GM23248 (cell line): Measurements from ENCODE around the gene AMFR. TPM values are rescaled to one million over a fixed set of nuclear protein-coding genes. Genes with fewer than 3 reads are reported as not detected.
A peak's percentile ranks its signal among the peaks of the same experiment; 100 is the strongest.

Experiments used
- DNase-seq: peaks from one replicate; pipeline ENCODE4 v3.0.0-alpha.2; 2015
- H2AFZ ChIP-seq: fragments of 200-600 bp; sonication (generic); 2 replicates; pipeline ENCODE4 v1.6.1; 2016; ENCODE audit warnings: antibody characterized with exemption
- H3F3A ChIP-seq: fragments of 200-600 bp; sonication (generic); 2 replicates; pipeline ENCODE4 v1.6.1; 2016; ENCODE audit warnings: mild to moderate bottlenecking, antibody characterized with exemption, mixed run types; ENCODE audit not compliant: insufficient read depth
- H3K27ac ChIP-seq: fragments of 200-600 bp; sonication (generic); 2 replicates; pipeline ENCODE4 v1.5.1; 2016; ENCODE audit warnings: mild to moderate bottlenecking
- H3K27me3 ChIP-seq: fragments of 200-600 bp; sonication (generic); replicated peaks from 2 replicates; pipeline ENCODE4 v1.6.1; 2016; ENCODE audit warnings: mild to moderate bottlenecking; ENCODE audit not compliant: insufficient read depth
- H3K36me3 ChIP-seq: fragments of 200-600 bp; sonication (generic); 2 replicates; pipeline ENCODE4 v1.6.1; 2016; ENCODE audit warnings: low read depth, mild to moderate bottlenecking
- H3K4me1 ChIP-seq: fragments of 200-600 bp; sonication (generic); 2 replicates; pipeline ENCODE4 v1.6.1; 2016; ENCODE audit warnings: mild to moderate bottlenecking; ENCODE audit not compliant: insufficient read depth
- H3K4me2 ChIP-seq: fragments of 200-600 bp; sonication (generic); one replicate; pipeline ENCODE4 v1.6.1; 2016; ENCODE audit warnings: mild to moderate bottlenecking; ENCODE audit not compliant: unreplicated experiment
- H3K4me3 ChIP-seq: fragments of 200-600 bp; sonication (generic); 2 replicates; pipeline ENCODE4 v1.5.1; 2016; ENCODE audit warnings: mild to moderate bottlenecking
- H3K79me2 ChIP-seq: fragments of 200-600 bp; sonication (generic); 2 replicates; pipeline ENCODE4 v1.6.1; 2016; ENCODE audit warnings: mild to moderate bottlenecking; ENCODE audit not compliant: insufficient read depth
- H3K9ac ChIP-seq: fragments of 200-600 bp; sonication (generic); 2 replicates; pipeline ENCODE4 v1.6.1; 2016; ENCODE audit warnings: mild to moderate bottlenecking
- H3K9me2 ChIP-seq: fragments of 200-600 bp; sonication (generic); 2 replicates; pipeline ENCODE4 v1.6.1; 2016; ENCODE audit warnings: mixed run types, mild to moderate bottlenecking, moderate library complexity; ENCODE audit not compliant: insufficient read depth
- H3K9me3 ChIP-seq: fragments of 200-600 bp; sonication (generic); one replicate; pipeline ENCODE4 v1.6.1; 2017; ENCODE audit warnings: low read depth
- H4K20me1 ChIP-seq: fragments of 200-600 bp; sonication (generic); 2 replicates; pipeline ENCODE4 v1.6.0; 2016; ENCODE audit not compliant: insufficient read depth
- EZH2 ChIP-seq: fragments of 200-600 bp; sonication (generic); IDR thresholded peaks from 2 replicates; pipeline ENCODE4 v1.6.1; 2018; ENCODE audit warnings: antibody characterized with exemption, mild to moderate bottlenecking; ENCODE audit not compliant: insufficient read depth, poor library complexity, severe bottlenecking
- EZH2phosphoT487 ChIP-seq: fragments of 200-600 bp; sonication (generic); IDR thresholded peaks from 2 replicates; pipeline ENCODE4 v1.6.1; 2018; ENCODE audit warnings: antibody characterized with exemption, moderate library complexity, mild to moderate bottlenecking, low read depth; ENCODE audit not compliant: insufficient read depth
- WGBS, 2 experiments: methylation state at CpG; one replicate each; pipeline ENCODE4 v1.1.6; 2015 to 2017; ENCODE audit warnings: low lambda C conversion rate in 2 of 2, low coverage in 1 of 2; ENCODE audit errors: missing lambda C conversion rate in 2 of 2; 5-methylcytosine and 5-hydroxymethylcytosine counted together
- in situ Hi-C: fragments of 300-500 bp; cut with MboI; formaldehyde crosslinking; loops from 2 replicates; pipeline ENCODE4 v1.15.0; 2020
- polyA plus RNA-seq: library from polyadenylated mRNA; unstranded; fragments of >200 nt; fragmentation: Nextera tagmentation; extraction: Ambion mirVana; gene quantifications from 2 replicates; pipeline ENCODE4 v1.2.1, GENCODE V29; 2016
- total RNA-seq: library from RNA; depleted of rRNA; stranded (reverse); fragments of >200 nt; shearing (Covaris generic); gene quantifications from 2 replicates; pipeline ENCODE4 v1.2.3, GENCODE V29; 2014

AMFR gene
- total and polyA plus RNA-seq, 2 experiments from 2014 or later, result 26.6 to 205 TPM

DNA sequence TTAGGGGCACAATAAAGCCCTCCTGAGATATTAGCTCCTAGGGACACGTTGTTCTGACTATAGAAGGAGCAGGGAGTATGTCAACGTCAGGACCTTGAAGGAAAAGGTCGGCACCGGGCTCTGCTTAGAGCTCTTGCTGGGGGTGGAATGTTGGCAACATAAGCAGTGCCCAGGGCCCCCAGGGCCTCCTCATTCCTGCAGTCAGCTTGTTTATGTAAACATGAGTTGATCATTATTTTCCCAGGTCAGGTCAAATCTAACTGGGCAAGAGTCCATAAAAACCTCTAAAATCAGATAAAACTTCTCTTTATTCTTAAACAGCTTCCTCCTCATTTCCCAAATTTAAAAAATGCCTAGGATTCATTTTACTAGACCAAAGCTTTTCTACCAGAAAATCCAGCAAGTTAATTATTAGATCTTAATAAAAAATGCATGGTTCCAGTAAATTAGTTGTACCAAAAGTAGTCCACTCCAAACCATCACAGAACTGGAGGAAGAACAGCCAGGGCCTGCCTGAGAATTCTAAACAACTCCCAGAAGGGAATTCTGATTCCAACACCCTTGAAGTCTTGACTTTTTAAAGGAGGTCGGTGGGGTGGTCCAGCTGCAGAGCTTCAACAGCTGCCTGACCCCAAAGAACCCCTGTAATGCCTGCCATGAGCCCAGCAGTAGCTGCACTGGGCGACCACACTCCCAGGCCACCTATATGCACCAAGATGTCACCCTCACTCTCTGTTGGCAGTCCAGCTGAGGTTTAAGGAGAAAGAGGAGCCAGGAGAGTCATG is 54.3 kb downstream of the AMFR start:
- Histone ChIP-seq H3K9ac (no peak overlapping the region), H3K79me2 (peaks cover 62% of the 10 kb centered on the region), H3K36me3 (peaks cover 23% of the 10 kb centered on the region; the same call in 1 of the 2 replicates), H3F3A (peaks cover 7% of the 10 kb centered on the region; the same call in 1 of the 2 replicates), H3K27ac (no peak overlapping the region; the same call in 1 of the 2 replicates), H4K20me1 (no peaks in the 10 kb centered on the region), H3K9me3 (no peaks in the 10 kb centered on the region), H3K4me1 (peaks cover 16% of the 10 kb centered on the region), H3K27me3 (no peaks in the 10 kb centered on the region), H3K4me2 (no peak overlapping the region), H3K9me2 (no peaks in the 10 kb centered on the region), H2AFZ (no peak overlapping the region), H3K4me3 (no peak overlapping the region)
- DNase-seq, result no peak
- WGBS, 2 experiments, result 70 to 71% methylated on average over 6 of the region's 6 CpGs
- TF ChIP-seq EZH2phosphoT487 (no peak), EZH2 (no peak)
- in situ Hi-C loops, result loop anchor here (25.0 kb wide), 1 partner anchor 884 kb away; the partner anchor contains the start of gene MMP2

DNA sequence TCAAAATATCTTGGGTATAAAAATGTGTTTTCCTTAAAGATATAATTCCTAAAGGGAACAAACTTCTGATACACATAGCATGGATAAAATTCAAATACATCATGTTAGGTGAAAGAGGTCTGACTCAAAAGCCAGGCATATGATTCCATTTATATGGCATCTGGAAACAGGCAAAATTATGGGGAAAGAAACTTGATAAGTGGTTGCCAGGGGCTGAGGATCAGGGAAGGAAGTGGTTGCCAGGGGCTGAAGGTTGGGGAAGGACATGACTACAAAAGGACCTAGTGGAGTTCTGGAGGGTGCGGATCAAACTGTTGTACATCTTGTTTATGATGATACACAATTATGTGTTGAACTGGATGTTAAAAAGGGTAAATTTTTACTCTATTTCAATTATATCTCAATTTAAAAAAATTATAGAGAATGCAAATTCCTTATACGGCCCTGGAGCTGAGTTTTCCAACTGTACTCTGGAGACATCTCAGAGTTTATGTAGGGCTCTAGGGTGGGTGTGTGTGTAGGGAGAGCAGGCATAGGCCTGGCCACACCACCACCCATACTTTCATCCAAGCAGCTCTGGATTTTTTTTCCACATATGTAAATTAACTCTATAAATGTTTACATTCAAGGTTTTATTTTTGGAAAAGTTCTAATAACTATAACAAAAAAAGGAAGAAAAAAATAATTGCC is 55.0 kb downstream of the AMFR start:
- WGBS, 2 experiments, result 60 to 62% methylated on average over 2 of the region's 2 CpGs
- Histone ChIP-seq H4K20me1 (no peaks in the 10 kb centered on the region), H3K79me2 (peaks cover 54% of the 10 kb centered on the region), H3K9ac (no peak overlapping the region), H3K4me1 (peaks cover 16% of the 10 kb centered on the region), H3K9me3 (no peaks in the 10 kb centered on the region), H2AFZ (no peak overlapping the region), H3K27me3 (no peaks in the 10 kb centered on the region), H3F3A (peaks cover 7% of the 10 kb centered on the region; the same call in 1 of the 2 replicates), H3K4me2 (no peak overlapping the region), H3K4me3 (no peak overlapping the region), H3K9me2 (no peaks in the 10 kb centered on the region), H3K36me3 (peaks cover 23% of the 10 kb centered on the region; the same call in 1 of the 2 replicates), H3K27ac (no peak overlapping the region; the same call in 1 of the 2 replicates)
- TF ChIP-seq EZH2phosphoT487 (no peak), EZH2 (no peak)
- DNase-seq, result peak; percentile 34
- in situ Hi-C loops, result loop anchor here (25.0 kb wide), 1 partner anchor 883 kb away; the partner anchor contains the start of gene MMP2

DNA sequence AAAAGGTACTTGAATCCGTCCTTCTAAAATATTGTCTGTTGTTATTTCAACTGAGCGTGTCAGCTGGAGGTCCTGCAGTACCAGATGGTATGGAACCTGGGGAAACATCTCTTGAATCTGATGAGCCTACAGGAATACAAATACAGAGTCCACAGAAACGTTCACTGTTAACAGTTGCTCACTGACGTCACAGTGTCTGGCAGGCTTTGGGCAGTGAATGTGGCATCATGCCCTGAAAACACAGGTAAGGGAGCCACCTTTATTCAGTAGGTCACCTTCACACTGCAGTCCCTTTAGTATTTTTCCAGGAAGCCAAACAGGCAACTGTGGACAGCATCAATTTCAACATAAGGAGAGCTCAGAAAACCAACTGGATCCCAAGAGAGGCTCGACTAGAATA is 56.1 kb downstream of the AMFR start:
- Histone ChIP-seq H3K4me3 (no peak overlapping the region), H3K27ac (no peak overlapping the region), H3K9ac (no peak overlapping the region), H3K79me2 (peaks cover 43% of the 10 kb centered on the region), H3K9me3 (no peaks in the 10 kb centered on the region), H3K9me2 (no peaks in the 10 kb centered on the region), H3K4me2 (no peak overlapping the region), H3K27me3 (no peaks in the 10 kb centered on the region), H3K4me1 (peaks cover 16% of the 10 kb centered on the region), H3K36me3 (peaks cover 31% of the 10 kb centered on the region; the same call in 1 of the 2 replicates), H2AFZ (no peak overlapping the region), H3F3A (peaks cover 7% of the 10 kb centered on the region; the same call in 1 of the 2 replicates), H4K20me1 (no peaks in the 10 kb centered on the region)
- in situ Hi-C loops, result loop anchor here (25.0 kb wide), 1 partner anchor 882 kb away; the partner anchor contains the start of gene MMP2
- TF ChIP-seq EZH2phosphoT487 (no peak), EZH2 (no peak)
- 97 to 98% methylated on average over 5 of the region's 5 CpGs for WGBS, 2 experiments
- DNase-seq, result no peak

DNA sequence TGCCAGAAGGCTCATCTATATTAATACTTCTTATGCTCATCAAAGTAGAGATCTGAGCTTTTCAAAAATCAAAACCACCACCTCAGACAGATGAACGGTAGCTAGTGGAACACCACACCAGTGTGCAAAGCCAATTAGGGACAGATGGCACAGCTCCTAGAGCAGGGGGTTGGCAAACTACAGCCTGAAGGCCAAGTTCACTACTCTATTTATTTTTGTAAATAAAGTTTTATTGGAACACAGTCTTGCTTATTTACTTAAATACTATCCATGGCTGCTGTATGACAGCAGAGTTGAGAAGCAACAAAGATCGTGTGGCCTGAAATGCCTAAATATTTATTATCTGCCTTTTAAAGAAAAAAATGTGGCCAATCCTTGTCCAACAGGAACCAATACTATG is 56.8 kb downstream of the AMFR start:
- Histone ChIP-seq H3F3A (peaks cover 7% of the 10 kb centered on the region; the same call in 1 of the 2 replicates), H3K79me2 (peaks cover 37% of the 10 kb centered on the region), H2AFZ (no peak overlapping the region), H3K9ac (no peak overlapping the region), H3K9me3 (no peaks in the 10 kb centered on the region), H3K4me1 (peaks cover 16% of the 10 kb centered on the region), H3K4me3 (no peak overlapping the region), H4K20me1 (no peaks in the 10 kb centered on the region), H3K27me3 (no peaks in the 10 kb centered on the region), H3K9me2 (no peaks in the 10 kb centered on the region), H3K4me2 (no peak overlapping the region), H3K27ac (no peak overlapping the region), H3K36me3 (peaks cover 31% of the 10 kb centered on the region; the same call in 1 of the 2 replicates)
- TF ChIP-seq EZH2phosphoT487 (no peak), EZH2 (no peak)
- DNase-seq, result no peak
- WGBS, 2 experiments, result 93 to 98% methylated on average over 2 of the region's 2 CpGs
- in situ Hi-C loops, result loop anchor here (25.0 kb wide), 1 partner anchor 881 kb away; the partner anchor contains the start of gene MMP2
